HG03575 (cell line): Measurements from ENCODE around the gene KRTCAP2.

Source experiments
- ATAC-seq: cut with Tn5 transposase; IDR thresholded peaks from one replicate; pipeline ENCODE4 v1.9.1; 2021; ENCODE audit not compliant: unreplicated experiment, insufficient number of reproducible peaks, low FRiP score; ENCODE audit errors: extremely low read depth

The KRTCAP2 gene

GRCh38 chr1:155124503-155125463, 48.3 kb downstream of the KRTCAP2 start:
- ATAC-seq = no peak

GRCh38 chr1:155123801-155124200, 49.3 kb downstream of the KRTCAP2 start:
- no peak for ATAC-seq

GRCh38 chr1:155122308-155122707, 50.8 kb downstream of the KRTCAP2 start:
- ATAC-seq = no peak

GRCh38 chr1:155121249-155121648, 51.9 kb downstream of the KRTCAP2 start:
- no peak for ATAC-seq

- no peak for ATAC-seq
Measured at GRCh38 chr1:155120253-155120652, 52.9 kb downstream of the KRTCAP2 start.
